Measurements from ENCODE around the gene BCAR3.

BCAR3 gene

GRCh38 chr1:93587354-93587753 is 94.3 kb downstream of the BCAR3 start:
- no peaks in the 10 kb centered on the region for H3K27me3 ChIP-seq (ENCODE audit: insufficient read depth, low read length, poor library complexity)
- H3K4me1 ChIP-seq (ENCODE audit: insufficient read depth, low read length) = no peaks in the 10 kb centered on the region
- H3K4me2 ChIP-seq (ENCODE audit: insufficient read depth, low read length) = no peak overlapping the region
- no peaks in the 10 kb centered on the region for H3K36me3 ChIP-seq (ENCODE audit: insufficient read depth, low read length)
- no peak for DNase-seq
- no peaks in the 10 kb centered on the region for H3K9me3 ChIP-seq (ENCODE audit: insufficient read depth, low read length, severe bottlenecking)
- H4K20me1 ChIP-seq (ENCODE audit: insufficient read depth, low read length) = no peaks in the 10 kb centered on the region
- ATAC-seq (ENCODE audit: insufficient read depth, low read depth) = no peak
- no peak overlapping the region for H3K9ac ChIP-seq (ENCODE audit: low read depth, low read length)
- H3K79me2 ChIP-seq (ENCODE audit: insufficient read depth, low read length) = no peaks in the 10 kb centered on the region
- TF ChIP-seq EZH2 (IDR thresholded peaks at IDR 0.05; ENCODE audit: borderline replicate concordance, low read depth, low read length, severe bottlenecking) = no peak
- TF ChIP-seq, protein P1, sequence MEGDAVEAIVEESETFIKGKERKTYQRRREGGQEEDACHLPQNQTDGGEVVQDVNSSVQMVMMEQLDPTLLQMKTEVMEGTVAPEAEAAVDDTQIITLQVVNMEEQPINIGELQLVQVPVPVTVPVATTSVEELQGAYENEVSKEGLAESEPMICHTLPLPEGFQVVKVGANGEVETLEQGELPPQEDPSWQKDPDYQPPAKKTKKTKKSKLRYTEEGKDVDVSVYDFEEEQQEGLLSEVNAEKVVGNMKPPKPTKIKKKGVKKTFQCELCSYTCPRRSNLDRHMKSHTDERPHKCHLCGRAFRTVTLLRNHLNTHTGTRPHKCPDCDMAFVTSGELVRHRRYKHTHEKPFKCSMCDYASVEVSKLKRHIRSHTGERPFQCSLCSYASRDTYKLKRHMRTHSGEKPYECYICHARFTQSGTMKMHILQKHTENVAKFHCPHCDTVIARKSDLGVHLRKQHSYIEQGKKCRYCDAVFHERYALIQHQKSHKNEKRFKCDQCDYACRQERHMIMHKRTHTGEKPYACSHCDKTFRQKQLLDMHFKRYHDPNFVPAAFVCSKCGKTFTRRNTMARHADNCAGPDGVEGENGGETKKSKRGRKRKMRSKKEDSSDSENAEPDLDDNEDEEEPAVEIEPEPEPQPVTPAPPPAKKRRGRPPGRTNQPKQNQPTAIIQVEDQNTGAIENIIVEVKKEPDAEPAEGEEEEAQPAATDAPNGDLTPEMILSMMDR (IDR thresholded peaks at IDR 0.05; ENCODE audit: borderline replicate concordance, extremely low read depth, low read length, poor library complexity, severe bottlenecking) = no peak
- H3K27ac ChIP-seq (ENCODE audit: low read length) = no peak overlapping the region
- H2AFZ ChIP-seq (ENCODE audit: low read depth, low read length) = no peak overlapping the region
- no peak overlapping the region for H3K4me3 ChIP-seq (ENCODE audit: low read depth in 1 of 2, low read length in 2 of 2)

- no peak overlapping the region for H3K27ac ChIP-seq (ENCODE audit: low read length)
- H2AFZ ChIP-seq (ENCODE audit: low read depth, low read length) = no peak overlapping the region
- H3K4me1 ChIP-seq (ENCODE audit: insufficient read depth, low read length) = no peaks in the 10 kb centered on the region
- ATAC-seq (ENCODE audit: insufficient read depth, low read depth) = no peak
- no peak for DNase-seq
- no peak overlapping the region for H3K4me2 ChIP-seq (ENCODE audit: insufficient read depth, low read length)
- H3K79me2 ChIP-seq (ENCODE audit: insufficient read depth, low read length) = no peaks in the 10 kb centered on the region
- no peak for TF ChIP-seq EZH2 (IDR thresholded peaks at IDR 0.05; ENCODE audit: borderline replicate concordance, low read depth, low read length, severe bottlenecking)
- TF ChIP-seq, protein P1 (IDR thresholded peaks at IDR 0.05; ENCODE audit: borderline replicate concordance, extremely low read depth, low read length, poor library complexity, severe bottlenecking) = no peak
- no peaks in the 10 kb centered on the region for H4K20me1 ChIP-seq (ENCODE audit: insufficient read depth, low read length)
- no peaks in the 10 kb centered on the region for H3K36me3 ChIP-seq (ENCODE audit: insufficient read depth, low read length)
- no peaks in the 10 kb centered on the region for H3K9me3 ChIP-seq (ENCODE audit: insufficient read depth, low read length, severe bottlenecking)
- H3K4me3 ChIP-seq (ENCODE audit: low read depth in 1 of 2, low read length in 2 of 2) = no peak overlapping the region
- no peak overlapping the region for H3K9ac ChIP-seq (ENCODE audit: low read depth, low read length)
- H3K27me3 ChIP-seq (ENCODE audit: insufficient read depth, low read length, poor library complexity) = no peaks in the 10 kb centered on the region
Observed at GRCh38 chr1:93585059-93585966, 96.3 kb downstream of the BCAR3 start.

DNA sequence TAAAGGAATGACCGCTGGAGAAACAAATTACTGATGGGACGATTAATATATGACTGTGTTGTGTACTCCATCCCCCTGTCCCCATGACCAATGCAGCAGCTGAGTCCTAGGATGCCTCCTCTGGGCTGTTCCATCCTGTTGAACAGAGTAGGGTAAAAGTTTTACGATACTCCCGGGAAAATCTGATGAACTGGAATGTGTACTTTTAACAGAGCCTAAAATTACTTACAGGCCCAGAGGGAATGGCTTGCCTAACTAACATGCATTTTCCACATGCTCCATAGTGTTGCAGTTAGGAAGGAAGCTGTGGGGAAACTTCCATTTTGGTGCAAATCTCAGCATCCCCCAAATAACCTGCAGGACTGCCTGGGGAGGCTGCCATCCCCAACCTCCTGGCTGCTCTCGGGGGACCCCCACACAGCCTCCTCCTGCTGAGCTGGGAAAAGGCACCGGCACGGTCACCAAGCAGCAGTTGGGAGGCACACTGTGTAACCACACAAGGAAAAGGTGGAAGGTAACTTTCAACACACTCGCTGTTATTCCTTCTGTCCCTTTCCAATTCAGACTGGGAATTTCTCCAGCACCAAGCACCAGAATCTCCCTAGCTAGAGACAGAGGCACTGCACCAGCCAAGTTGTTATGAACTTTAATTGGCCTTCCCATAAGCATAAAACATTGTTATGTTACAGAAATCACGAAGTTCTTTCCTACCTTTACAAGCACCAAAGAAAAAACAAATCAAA is 97.2 kb downstream of the BCAR3 start:
- H3K4me2 ChIP-seq (ENCODE audit: insufficient read depth, low read length) = no peak overlapping the region
- H3K4me3 ChIP-seq (ENCODE audit: low read depth in 1 of 2, low read length in 2 of 2) = no peak overlapping the region
- no peaks in the 10 kb centered on the region for H3K79me2 ChIP-seq (ENCODE audit: insufficient read depth, low read length)
- TF ChIP-seq EZH2 (IDR thresholded peaks at IDR 0.05; ENCODE audit: borderline replicate concordance, low read depth, low read length, severe bottlenecking) = no peak
- TF ChIP-seq, protein P1 (IDR thresholded peaks at IDR 0.05; ENCODE audit: borderline replicate concordance, extremely low read depth, low read length, poor library complexity, severe bottlenecking) = no peak
- H3K4me1 ChIP-seq (ENCODE audit: insufficient read depth, low read length) = no peaks in the 10 kb centered on the region
- H3K27me3 ChIP-seq (ENCODE audit: insufficient read depth, low read length, poor library complexity) = no peaks in the 10 kb centered on the region
- H2AFZ ChIP-seq (ENCODE audit: low read depth, low read length) = no peak overlapping the region
- no peaks in the 10 kb centered on the region for H3K36me3 ChIP-seq (ENCODE audit: insufficient read depth, low read length)
- no peak overlapping the region for H3K9ac ChIP-seq (ENCODE audit: low read depth, low read length)
- no peak for ATAC-seq (ENCODE audit: insufficient read depth, low read depth)
- no peak overlapping the region for H3K27ac ChIP-seq (ENCODE audit: low read length)
- no peak for DNase-seq
- no peaks in the 10 kb centered on the region for H4K20me1 ChIP-seq (ENCODE audit: insufficient read depth, low read length)
- no peaks in the 10 kb centered on the region for H3K9me3 ChIP-seq (ENCODE audit: insufficient read depth, low read length, severe bottlenecking)
